K562 (cell line): ENCODE measurements around the gene PTGER4. TPM values are rescaled to one million over a fixed set of nuclear protein-coding genes. Genes with fewer than 3 reads are reported as not detected.
"Not testable (repeated sequence)": the region's sequence is repeated elsewhere in the genome, so short reads cannot be mapped to it uniquely, and the experiment has no call there.

Source experiments
- ATAC-seq: fragments of 200-7000 bp; cut with Tn5 transposase; 3 replicates; pipeline ENCODE4 v1.9.1; 2020; ENCODE audit warnings: moderate library complexity
- BruUV-seq: library from RNA; stranded (reverse); fragments of 400-500 nt; replicated peaks from 2 replicates; lab custom pipeline; 2021; lab: Mats Ljungman, UMichigan
- CTCF ChIA-PET: fragments of 300-600 bp; formaldehyde crosslinking; extraction: SDS; loops from one replicate; lab custom pipeline; 2021; ENCODE audit warnings: low intra/inter-chr PET ratio; lab: Yijun Ruan, JAX
- POLR2A ChIA-PET: fragments of 300-600, 350-650 bp; sonication (Branson Sonifier 250); formaldehyde crosslinking; extraction: SDS; loops from one replicate; lab custom pipeline; 2021; ENCODE audit warnings: antibody characterized with exemption, inconsistent platforms; lab: Yijun Ruan, JAX
- DNase-seq, 4 experiments: peaks; one replicate each; pipeline versions ENCODE4 v3.0.0 to v3.0.0-alpha.2; 2011 to 2018; ENCODE audit warnings: low spot score in 3 of 4, mixed read lengths in 3 of 4; ENCODE audit errors: extremely low read depth in 1 of 4
- FAIRE-seq: peaks from 2 replicates; lab custom pipeline; 2011; peaks lifted over from hg19 to GRCh38; lab: Jason Lieb, UNC
- H2AFZ ChIP-seq: 2 replicates; pipeline ENCODE4 v1.6.0; 2011; ENCODE audit warnings: low read depth, low read length, control low read depth, inconsistent platforms
- H3K27ac ChIP-seq: fragments of 200-600 bp; 3 replicates; pipeline ENCODE4 v1.8.0; 2011; ENCODE audit warnings: low read depth, mild to moderate bottlenecking, control low read depth, inconsistent platforms, low read length, moderate library complexity, mixed read lengths; ENCODE audit errors: extremely low read depth
- H3K27me3 ChIP-seq, 2 experiments: fragments of 300-600 bp in 1 of 2; 2 replicates in 1 of 2; 3 replicates in 1 of 2; pipeline versions ENCODE4 v1.6.0 to v1.8.0; 2011; ENCODE audit warnings: inconsistent platforms in 2 of 2, low read length in 2 of 2, mild to moderate bottlenecking in 1 of 2, mixed read lengths in 1 of 2, moderate library complexity in 1 of 2; ENCODE audit not compliant: control insufficient read depth in 2 of 2, insufficient read depth in 2 of 2
- H3K36me3 ChIP-seq: fragments of 300-600 bp; 3 replicates; pipeline ENCODE4 v1.8.0; 2011; ENCODE audit warnings: mild to moderate bottlenecking, low read length, inconsistent platforms; ENCODE audit not compliant: control insufficient read depth, insufficient read depth
- H3K4me1 ChIP-seq, 2 experiments: fragments of 200-600 bp in 1 of 2; replicated peaks in 1 of 2; 2 replicates in 1 of 2; 3 replicates in 1 of 2; pipeline versions ENCODE4 v1.5.1 to v1.8.0; 2011; ENCODE audit warnings: inconsistent platforms in 2 of 2, low read length in 2 of 2, mild to moderate bottlenecking in 1 of 2, mixed read lengths in 1 of 2, moderate library complexity in 1 of 2; ENCODE audit not compliant: control insufficient read depth in 2 of 2, insufficient read depth in 2 of 2
- H3K4me2 ChIP-seq: 2 replicates; pipeline ENCODE4 v1.6.1; 2011; ENCODE audit warnings: low read length, control low read depth, inconsistent platforms, mixed read lengths; ENCODE audit not compliant: insufficient read depth
- H3K4me3 ChIP-seq: fragments of 200-600 bp; sonication (generic), shearing (Covaris generic); 2 replicates; pipeline ENCODE4 v1.5.1; 2016; ENCODE audit warnings: control low read depth, inconsistent platforms
- H3K79me2 ChIP-seq: fragments of 200-600 bp; 3 replicates; pipeline ENCODE4 v1.8.0; 2011; ENCODE audit warnings: low read length, inconsistent platforms; ENCODE audit not compliant: control insufficient read depth, insufficient read depth
- H3K9ac ChIP-seq, 2 experiments: 2 replicates each; pipeline versions ENCODE4 v1.6.0 to v1.6.1; 2011; ENCODE audit warnings: low read depth in 2 of 2, low read length in 2 of 2, control low read depth in 1 of 2, inconsistent platforms in 1 of 2, mild to moderate bottlenecking in 1 of 2, mixed read lengths in 1 of 2; ENCODE audit not compliant: insufficient read depth in 1 of 2
- H3K9me1 ChIP-seq: one replicate; pipeline ENCODE4 v1.6.0; 2011; ENCODE audit warnings: inconsistent platforms, mild to moderate bottlenecking, low read length, moderate library complexity; ENCODE audit not compliant: control insufficient read depth, insufficient read depth
- H3K9me3 ChIP-seq: replicated peaks from 2 replicates; pipeline ENCODE4 v1.5.1; 2011; ENCODE audit warnings: low read depth, low read length, inconsistent platforms; ENCODE audit not compliant: control insufficient read depth, insufficient read depth
- H4K20me1 ChIP-seq: replicated peaks from 2 replicates; pipeline ENCODE4 v1.6.1; 2011; ENCODE audit warnings: low read length, inconsistent platforms, mixed read lengths; ENCODE audit not compliant: control insufficient read depth, insufficient read depth
- CBX2 ChIP-seq: fragments of 200-600 bp; sonication (generic); IDR thresholded peaks from one replicate; pipeline ENCODE4 v1.6.1; 2012; ENCODE audit warnings: mild to moderate bottlenecking, low read length, inconsistent platforms; ENCODE audit not compliant: insufficient read depth, poor library complexity, severe bottlenecking
- DMBX1 ChIP-seq: fragments of 250-450 bp; sonication (Bioruptor Pico); IDR thresholded peaks from 2 replicates; pipeline ENCODE4 v1.8.0; 2022; ENCODE audit warnings: inconsistent platforms, mild to moderate bottlenecking, moderate library complexity, borderline replicate concordance
- KHSRP ChIP-seq: fragments of 450-650 bp; IDR thresholded peaks from 2 replicates; pipeline ENCODE4 v1.6.1; 2017
- RBM39 ChIP-seq: fragments of 200-400 bp; formaldehyde crosslinking; optimal IDR thresholded peaks from 2 replicates; pipeline ENCODE3; 2018; ENCODE audit warnings: low read depth, low read length
- WHSC1 ChIP-seq: IDR thresholded peaks from one replicate; pipeline ENCODE4 v1.6.1; 2012; ENCODE audit warnings: low read length, control low read depth, inconsistent platforms
- ZKSCAN3 ChIP-seq: fragments of 250-450 bp; sonication (Bioruptor Pico); IDR thresholded peaks from 2 replicates; pipeline ENCODE4 v1.4.0; 2020
- ZNF79 ChIP-seq: fragments of 250-450 bp; sonication (Bioruptor Pico); IDR thresholded peaks from 2 replicates; pipeline ENCODE4 v1.4.0; 2020; ENCODE audit warnings: low read depth, mild to moderate bottlenecking, moderate library complexity
- WGBS: fragments of 100-300 bp; shearing (Covaris generic); methylation state at CpG from one replicate; pipeline ENCODE4 v1.1.6; 2016; ENCODE audit warnings: low coverage, mixed read lengths; ENCODE audit not compliant: insufficient coverage; ENCODE audit errors: missing lambda C conversion rate; 5-methylcytosine and 5-hydroxymethylcytosine counted together
- in situ Hi-C: fragments of 300-500 bp; cut with MboI; formaldehyde crosslinking; loops from 4 replicates; pipeline ENCODE4 v1.15.0; 2018; ENCODE audit warnings: inconsistent platforms, mixed read lengths
- intact Hi-C: fragments of 100-400 bp; cut with micrococcal nuclease; formaldehyde crosslinking; loops from 2 replicates; pipeline ENCODE4 v1.14.2; 2022
- polyA plus RNA-seq, 8 experiments: library from polyadenylated mRNA; depleted of rRNA in 4 of 8; stranded (reverse) in 5 of 8; unstranded in 3 of 8; fragments of >200 nt; fragmentation: Nextera tagmentation in 2 of 8; fragmentation: Illumina TruSeq in 1 of 8; extraction: Ambion mirVana in 2 of 8; extraction: Trizol in 1 of 8; gene quantifications; 2 replicates each; pipeline versions ENCODE4 v1.2.1 to v1.2.3, GENCODE V29; 2011 to 2014; ENCODE audit warnings: inconsistent platforms in 1 of 8, missing spikeins in 1 of 8
- total RNA-seq, 7 experiments: library from RNA; depleted of rRNA in 6 of 7; stranded (reverse); fragments of >200 nt in 6 of 7; fragmentation: Illumina TruSeq in 2 of 7; extraction: Trizol in 2 of 7; gene quantifications; 2 replicates each; pipeline versions ENCODE4 v1.2.1 to v1.2.3, GENCODE V29; 2011 to 2021; ENCODE audit warnings: low replicate concordance in 1 of 7
- TF ChIP-seq, protein P1 (sequence below): fragments of 250-450 bp; sonication (Bioruptor Pico); IDR thresholded peaks from 2 replicates; pipeline ENCODE4 v1.4.0; 2020; ENCODE audit warnings: borderline replicate concordance

The PTGER4 gene
- total and polyA plus RNA-seq, 9 of the 15 experiments (the other 6 are each of a cell fraction or from before 2014, with no cell fraction given), result 0.31 TPM; not detected in 8

- no peak overlapping the region for H3K27ac ChIP-seq
- ATAC-seq, result no peak
- no peaks in the 10 kb centered on the region for H3K4me1 ChIP-seq
- FAIRE-seq, result no peak
- ChIA-PET CTCF (no interaction called here), POLR2A (no interaction called here)
- H3K4me3 ChIP-seq, result no peak overlapping the region
- no peaks in the 10 kb centered on the region for H3K9me1 ChIP-seq
- no peak overlapping the region for H3K9ac ChIP-seq
- no peaks in the 10 kb centered on the region for H3K79me2 ChIP-seq
- H3K4me2 ChIP-seq, result no peak overlapping the region
- no TSS peak for BruUV-seq
- no peaks in the 10 kb centered on the region for H3K36me3 ChIP-seq
- H2AFZ ChIP-seq, result no peak overlapping the region
- H4K20me1 ChIP-seq, result no peaks in the 10 kb centered on the region
- intact Hi-C loops, result no loop called here
- in situ Hi-C loops, result loop anchor here (25.0 kb wide), 1 partner anchor 757 kb away; no protein-coding TSS in a partner anchor
- TF ChIP-seq KHSRP, result no peak
- TF ChIP-seq CBX2, result no peak
- no peak for TF ChIP-seq WHSC1
- H3K27me3 ChIP-seq, result no peaks in the 10 kb centered on the region
- DNase-seq, result no peak
- H3K9me3 ChIP-seq, result no peaks in the 10 kb centered on the region
Measured at GRCh38 chr5:40694433-40694832, 14.7 kb downstream of the PTGER4 start.

GRCh38 chr5:40700116-40700782 is 20.5 kb downstream of the PTGER4 start:
- ATAC-seq, result peak; percentile 49
- H3K4me3 ChIP-seq, result no peak overlapping the region
- H4K20me1 ChIP-seq, result no peaks in the 10 kb centered on the region
- no peaks in the 10 kb centered on the region for H3K36me3 ChIP-seq
- H3K9me3 ChIP-seq, result no peaks in the 10 kb centered on the region
- no peaks in the 10 kb centered on the region for H3K9me1 ChIP-seq
- WGBS, result 5% methylated on average over 5 of the region's 5 CpGs
- intact Hi-C loops (no loop called here), in situ Hi-C loops (loop anchor here (10.0 kb wide), 2 partner anchors 985 to 1125 kb away; no protein-coding TSS in a partner anchor)
- FAIRE-seq, result no peak
- DNase-seq, result no peak
- H3K9ac ChIP-seq, result 0 out of 4 replicates have a peak overlapping the region, but pooled peaks of 1 of the 2 experiments have one; percentile 28
- CTCF ChIA-PET, result no interaction called here
- H3K27ac ChIP-seq, result no peak overlapping the region
- no peaks in the 10 kb centered on the region for H3K79me2 ChIP-seq
- TF ChIP-seq ZKSCAN3 (CRISPR knock-in tag), result no peak
- no peak for TF ChIP-seq RBM39
- TF ChIP-seq ZNF79 (CRISPR knock-in tag), result no peak
- TF ChIP-seq, protein P1, sequence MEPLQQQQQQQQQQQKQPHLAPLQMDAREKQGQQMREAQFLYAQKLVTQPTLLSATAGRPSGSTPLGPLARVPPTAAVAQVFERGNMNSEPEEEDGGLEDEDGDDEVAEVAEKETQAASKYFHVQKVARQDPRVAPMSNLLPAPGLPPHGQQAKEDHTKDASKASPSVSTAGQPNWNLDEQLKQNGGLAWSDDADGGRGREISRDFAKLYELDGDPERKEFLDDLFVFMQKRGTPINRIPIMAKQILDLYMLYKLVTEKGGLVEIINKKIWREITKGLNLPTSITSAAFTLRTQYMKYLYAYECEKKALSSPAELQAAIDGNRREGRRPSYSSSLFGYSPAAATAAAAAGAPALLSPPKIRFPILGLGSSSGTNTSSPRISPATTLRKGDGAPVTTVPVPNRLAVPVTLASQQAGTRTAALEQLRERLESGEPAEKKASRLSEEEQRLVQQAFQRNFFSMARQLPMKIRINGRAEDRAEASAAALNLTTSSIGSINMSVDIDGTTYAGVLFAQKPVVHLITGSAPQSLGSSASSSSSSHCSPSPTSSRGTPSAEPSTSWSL (CRISPR knock-in tag), result no peak
- no peak for TF ChIP-seq DMBX1
- TF ChIP-seq, all 486 proteins: peak for 0
- no peak overlapping the region for H2AFZ ChIP-seq
- no peaks in the 10 kb centered on the region for H3K4me1 ChIP-seq
- no peak overlapping the region for H3K4me2 ChIP-seq
- POLR2A ChIA-PET, result no interaction called here
- BruUV-seq, result no TSS peak
- no peaks in the 10 kb centered on the region; a peak in 1 of 5 replicates for H3K27me3 ChIP-seq

GRCh38 chr5:40702027-40702426 is 22.3 kb downstream of the PTGER4 start:
- BruUV-seq, H3K27me3 ChIP-seq, H3K9ac ChIP-seq, H4K20me1 ChIP-seq, FAIRE-seq, POLR2A ChIA-PET, CTCF ChIA-PET, H3K36me3 ChIP-seq, H3K4me1 ChIP-seq, H3K9me1 ChIP-seq, H3K4me3 ChIP-seq, DNase-seq, ATAC-seq, H3K4me2 ChIP-seq, H3K9me3 ChIP-seq, H2AFZ ChIP-seq, intact Hi-C loops, H3K27ac ChIP-seq, H3K79me2 ChIP-seq: not testable (repeated sequence)
- in situ Hi-C loops, result loop anchor here (10.0 kb wide), 2 partner anchors 987 to 1127 kb away; no protein-coding TSS in a partner anchor
